ENCODE data around the gene GDF9. TPM values are rescaled to one million over a fixed set of nuclear protein-coding genes. Genes with fewer than 3 reads are reported as not detected.

The GDF9 gene
- polyA plus RNA-seq, 1 experiment: 0.15 TPM

GRCh38 chr5:132812123-132812765 lies 54.0 kb downstream of the GDF9 start:
- Histone ChIP-seq H3K27ac (ENCODE audit: low read depth, low read length) (no peak overlapping the region), H3K27me3 (ENCODE audit: control insufficient read depth, insufficient read depth, low read length) (peaks cover 22% of the 10 kb centered on the region), H3K4me3 (ENCODE audit: low read depth, low read length) (no peak overlapping the region), H3K9me3 (ENCODE audit: control insufficient read depth, insufficient read depth, low read length) (no peaks in the 10 kb centered on the region; the same call in 1 of the 2 replicates)
- ChIA-PET POLR2A (no interaction called here), CTCF (interaction anchor here (3.6 kb wide), 1 partner anchor 8 kb away, joined by 22 read pairs; no protein-coding TSS in a partner anchor)
- no peak for DNase-seq (ENCODE audit: low read depth, low spot score)
- no peak for TF ChIP-seq CTCF (IDR thresholded peaks at IDR 0.05; ENCODE audit: low read depth, low read length)

Small RNA genes lying within 50 kb of the gene (small RNA-seq; reads per million reads assigned to genes)
- gene RNA5SP192 (ENCODE audit: insufficient read length, low read depth): not detected

Other genes with a start within 250 kb of the GDF9 start
- gene IL13, start 208.3 kb downstream of the GDF9 start, polyA plus RNA-seq (2011; rRNA removed): not detected in 2 replicates
- gene IL4, start 192.5 kb downstream of the GDF9 start, polyA plus RNA-seq (2011; rRNA removed): not detected in 2 replicates
- 6.7 and 8.9 TPM in 2 replicates for gene KIF3A, start 128.9 kb downstream of the GDF9 start, polyA plus RNA-seq (2011; rRNA removed)
- not detected in 2 replicates for gene CCNI2, start 119.0 kb downstream of the GDF9 start, polyA plus RNA-seq (2011; rRNA removed)
- 62.4 and 70.0 TPM in 2 replicates for gene SEPTIN8, start 89.2 kb downstream of the GDF9 start, polyA plus RNA-seq (2011; rRNA removed)
- 0.05 TPM in 1 of 2 replicates, not detected in the other for gene SOWAHA, start 53.2 kb downstream of the GDF9 start, polyA plus RNA-seq (2011; rRNA removed)
- 4.5 and 6.0 TPM in 2 replicates for gene SHROOM1, start 35.8 kb downstream of the GDF9 start, polyA plus RNA-seq (2011; rRNA removed)
- 318 and 329 TPM in 2 replicates for gene UQCRQ, start 173 bp upstream of the GDF9 start, polyA plus RNA-seq (2011; rRNA removed)
- 0.61 and 0.91 TPM in 2 replicates for gene LEAP2, start 7.2 kb upstream of the GDF9 start, polyA plus RNA-seq (2011; rRNA removed)
- 57.6 and 62.3 TPM in 2 replicates for gene AFF4, start 97.2 kb upstream of the GDF9 start, polyA plus RNA-seq (2011; rRNA removed)
- gene ZCCHC10, start 160.1 kb upstream of the GDF9 start, polyA plus RNA-seq (2011; rRNA removed): 27.7 and 28.8 TPM in 2 replicates
- gene HSPA4, start 185.5 kb upstream of the GDF9 start, polyA plus RNA-seq (2011; rRNA removed): 63.8 and 96.9 TPM in 2 replicates

Measured in AG04450 (cell line).